Testis (tissue), 3 donors: ENCODE measurements around the gene MACC1. TPM values are rescaled to one million over a fixed set of nuclear protein-coding genes. Genes with fewer than 3 reads are reported as not detected.

Source experiments
- polyA plus RNA-seq: library from polyadenylated mRNA; stranded (reverse); fragments of 350-450 nt; fragmentation: Illumina TruSeq; extraction: RNeasy Lipid Tissue Mini Kit (QIAGEN cat#74804); gene quantifications from one replicate; pipeline ENCODE4 v1.2.3, GENCODE V29; 2014; ENCODE audit warnings: low read depth, low replicate concordance; ENCODE audit not compliant: insufficient read depth
- total RNA-seq, 2 donors: library from RNA; depleted of rRNA; stranded (reverse); fragments of >200 nt; gene quantifications; one replicate each; pipeline ENCODE4 v1.2.3, GENCODE V29; 2016

The MACC1 gene
- total and polyA plus RNA-seq, 3 donors from 2014 or later: 0.17 to 0.79 (median 0.74) TPM

Other genes starting within 250 kb of the MACC1 start
- gene ITGB8, start 113.5 kb upstream of the MACC1 start, total RNA-seq: 100 to 1,000 TPM; 104 to 111 TPM
- 9.5 TPM for gene ITGB8, start 113.5 kb upstream of the MACC1 start, polyA plus RNA-seq